ENCODE data around the gene COX4I2. TPM values are rescaled to one million over a fixed set of nuclear protein-coding genes. Genes with fewer than 3 reads are reported as not detected.
"Not testable (repeated sequence)": the region's sequence is repeated elsewhere in the genome, so short reads cannot be mapped to it uniquely, and the experiment has no call there.

Gene COX4I2
- total and polyA plus RNA-seq, 2 donors (not counting 1 experiment from before 2014, with no cell fraction given), result not detected

GRCh38 chr20:31643522-31643921 is 5.8 kb downstream of the COX4I2 start:
- Histone ChIP-seq H3K27me3 (replicated peaks in 1 of 4; ENCODE audit: control extremely low read depth in 1 of 4, control insufficient read depth in 3 of 4, insufficient read depth in 4 of 4, low read length in 3 of 4) (no peaks in the 10 kb centered on the region), H3K4me3 (ENCODE audit: control extremely low read depth in 1 of 5, extremely low read depth in 1 of 5, insufficient read depth in 1 of 5, low read depth in 2 of 5, low read length in 4 of 5) (no peak overlapping the region), H3K4me1 (ENCODE audit: control insufficient read depth in 2 of 2, insufficient read depth in 2 of 2, low read length in 2 of 2) (no peaks in the 10 kb centered on the region), H3K9me3 (ENCODE audit: control extremely low read depth in 1 of 3, control insufficient read depth in 2 of 3, insufficient read depth in 1 of 3, low read length in 2 of 3) (no peaks in the 10 kb centered on the region), H3K4me2 (replicated peaks; ENCODE audit: low read depth, low read length, poor library complexity, severe bottlenecking) (no peak overlapping the region), H3K79me2 (ENCODE audit: control insufficient read depth, insufficient read depth, low read length) (no peaks in the 10 kb centered on the region), H4K20me1 (ENCODE audit: control insufficient read depth, insufficient read depth, low read length, poor library complexity, severe bottlenecking) (no peaks in the 10 kb centered on the region), H2AFZ (ENCODE audit: insufficient read depth, low read depth, low read length, poor library complexity, severe bottlenecking) (no peak overlapping the region), H3K9ac (ENCODE audit: low read length) (no peak overlapping the region), H3K36me3 (replicated peaks in 1 of 2; ENCODE audit: control extremely low read depth in 1 of 2, control insufficient read depth in 1 of 2, extremely low read depth in 1 of 2, insufficient read depth in 2 of 2, low read length in 1 of 2) (no peaks in the 10 kb centered on the region), H3K27ac (ENCODE audit: low read length in 2 of 2) (no peak overlapping the region)
- CTCF ChIA-PET, result no interaction called here
- DNase-seq (no peak), ATAC-seq (ENCODE audit: low read depth) (no peak)
- H3K4me1 Mint-ChIP-seq, result no peaks in the 10 kb centered on the region
- no peak overlapping the region for H3K4me3 Mint-ChIP-seq
- intact Hi-C loops (cut with micrococcal nuclease), result no loop called here
- H3K27ac Mint-ChIP-seq, result no peak overlapping the region
- 87% methylated on average over 4 of the region's 4 CpGs for WGBS (ENCODE audit: insufficient coverage)
- no peaks in the 10 kb centered on the region for H3K9me3 Mint-ChIP-seq (ENCODE audit: insufficient read depth)
- POLR2A ChIA-PET, result no interaction called here
- TF ChIP-seq CTCF (IDR thresholded peaks at IDR 0.05), result no peak
- H3K27me3 Mint-ChIP-seq, result peaks cover 8% of the 10 kb centered on the region

- Mint-ChIP-seq H3K27ac (no peak overlapping the region), H3K9me3 (ENCODE audit: insufficient read depth) (no peaks in the 10 kb centered on the region), H3K4me3 (no peak overlapping the region), H3K4me1 (peaks cover under 1% of the 10 kb centered on the region), H3K27me3 (peaks cover 8% of the 10 kb centered on the region)
- intact Hi-C loops (cut with micrococcal nuclease), result no loop called here
- Histone ChIP-seq H3K4me2 (replicated peaks; ENCODE audit: low read depth, low read length, poor library complexity, severe bottlenecking) (no peak overlapping the region), H3K27me3 (replicated peaks in 1 of 4; ENCODE audit: control extremely low read depth in 1 of 4, control insufficient read depth in 3 of 4, insufficient read depth in 4 of 4, low read length in 3 of 4) (no peaks in the 10 kb centered on the region), H3K4me3 (ENCODE audit: control extremely low read depth in 1 of 5, extremely low read depth in 1 of 5, insufficient read depth in 1 of 5, low read depth in 2 of 5, low read length in 4 of 5) (no peak overlapping the region), H3K9ac (ENCODE audit: low read length) (no peak overlapping the region), H2AFZ (ENCODE audit: insufficient read depth, low read depth, low read length, poor library complexity, severe bottlenecking) (no peak overlapping the region), H3K79me2 (ENCODE audit: control insufficient read depth, insufficient read depth, low read length) (no peaks in the 10 kb centered on the region), H4K20me1 (ENCODE audit: control insufficient read depth, insufficient read depth, low read length, poor library complexity, severe bottlenecking) (no peaks in the 10 kb centered on the region), H3K4me1 (ENCODE audit: control insufficient read depth in 2 of 2, insufficient read depth in 2 of 2, low read length in 2 of 2) (peaks cover under 1% of the 10 kb centered on the region in 2 donors), H3K9me3 (ENCODE audit: control extremely low read depth in 1 of 3, control insufficient read depth in 2 of 3, insufficient read depth in 1 of 3, low read length in 2 of 3) (no peaks in the 10 kb centered on the region), H3K36me3 (replicated peaks in 1 of 2; ENCODE audit: control extremely low read depth in 1 of 2, control insufficient read depth in 1 of 2, extremely low read depth in 1 of 2, insufficient read depth in 2 of 2, low read length in 1 of 2) (no peaks in the 10 kb centered on the region), H3K27ac (ENCODE audit: low read length in 2 of 2) (no peak overlapping the region)
- ChIA-PET POLR2A (no interaction called here), CTCF (no interaction called here)
- ATAC-seq (ENCODE audit: low read depth) (no peak), DNase-seq (no peak)
- no peak for TF ChIP-seq CTCF (IDR thresholded peaks at IDR 0.05)
- no peak for TF ChIP-seq EZH2 (IDR thresholded peaks at IDR 0.05; ENCODE audit: borderline replicate concordance, insufficient read depth, low read depth, low read length, poor library complexity, severe bottlenecking)
- 100% methylated on average over 4 of the region's 8 CpGs for WGBS (ENCODE audit: insufficient coverage)
These were observed 7.0 kb downstream of the COX4I2 start for GRCh38 chr20:31644701-31645100.

DNA sequence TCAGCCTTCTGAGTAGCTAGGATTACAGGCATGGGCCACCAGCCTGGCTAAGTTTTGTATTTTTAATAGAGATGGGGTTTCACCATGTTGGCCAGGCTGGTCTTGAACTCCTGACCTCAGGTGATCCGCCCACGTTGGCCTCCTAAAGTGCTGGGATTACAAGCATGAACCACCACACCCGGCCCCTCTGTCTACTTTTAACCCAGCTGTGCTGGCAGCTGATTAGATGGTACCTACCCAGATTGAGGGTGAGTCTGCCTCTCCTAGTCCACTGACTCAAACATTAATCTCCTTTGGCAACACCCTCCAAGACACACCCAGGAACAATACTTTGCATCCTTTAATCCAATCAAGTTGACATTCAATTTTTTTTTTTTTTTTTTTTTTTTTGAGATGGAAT is 10.4 kb downstream of the COX4I2 start:
- 100% methylated on average over 1 of the region's 3 CpGs for WGBS (ENCODE audit: insufficient coverage)
- H3K27me3 ChIP-seq (replicated peaks in 1 of 4; ENCODE audit: control extremely low read depth in 1 of 4, control insufficient read depth in 3 of 4, insufficient read depth in 4 of 4, low read length in 3 of 4); H3K4me3 Mint-ChIP-seq; H3K27me3 Mint-ChIP-seq; POLR2A ChIA-PET; intact Hi-C loops (cut with micrococcal nuclease); H3K4me2 ChIP-seq (replicated peaks; ENCODE audit: low read depth, low read length, poor library complexity, severe bottlenecking); H4K20me1 ChIP-seq (ENCODE audit: control insufficient read depth, insufficient read depth, low read length, poor library complexity, severe bottlenecking); H3K9me3 ChIP-seq (ENCODE audit: control extremely low read depth in 1 of 3, control insufficient read depth in 2 of 3, insufficient read depth in 1 of 3, low read length in 2 of 3); H3K36me3 ChIP-seq (replicated peaks in 1 of 2; ENCODE audit: control extremely low read depth in 1 of 2, control insufficient read depth in 1 of 2, extremely low read depth in 1 of 2, insufficient read depth in 2 of 2, low read length in 1 of 2); H3K27ac Mint-ChIP-seq; H3K9me3 Mint-ChIP-seq (ENCODE audit: insufficient read depth); H3K27ac ChIP-seq (ENCODE audit: low read length in 2 of 2); DNase-seq; H2AFZ ChIP-seq (ENCODE audit: insufficient read depth, low read depth, low read length, poor library complexity, severe bottlenecking); H3K79me2 ChIP-seq (ENCODE audit: control insufficient read depth, insufficient read depth, low read length); H3K4me3 ChIP-seq (ENCODE audit: control extremely low read depth in 1 of 5, extremely low read depth in 1 of 5, insufficient read depth in 1 of 5, low read depth in 2 of 5, low read length in 4 of 5); H3K9ac ChIP-seq (ENCODE audit: low read length); ATAC-seq (ENCODE audit: low read depth): not testable (repeated sequence)
- CTCF ChIA-PET, result interaction anchor here (2.6 kb wide), 1 partner anchor 13 kb away, joined by 12 read pairs; no protein-coding TSS in a partner anchor
- peaks cover 13% of the 10 kb centered on the region for H3K4me1 Mint-ChIP-seq
- peaks cover 8 to 13% of the 10 kb centered on the region in 2 donors for H3K4me1 ChIP-seq (ENCODE audit: control insufficient read depth in 2 of 2, insufficient read depth in 2 of 2, low read length in 2 of 2)
